Progenitor cell of endocrine pancreas (in vitro differentiated cells): ENCODE measurements around the gene TXNRD1. TPM values are rescaled to one million over a fixed set of nuclear protein-coding genes. Genes with fewer than 3 reads are reported as not detected.

ENCODE experiments used
- DNase-seq: peaks from one replicate; pipeline ENCODE4 v3.0.0; 2021; ENCODE audit warnings: low spot score; ENCODE audit not compliant: unreplicated experiment
- H3K27ac Mint-ChIP-seq: 2 replicates; pipeline ENCODE4 v1.8.0; 2021; ENCODE audit warnings: mild to moderate bottlenecking, moderate library complexity, mixed read lengths
- H3K27me3 Mint-ChIP-seq: 2 replicates; pipeline ENCODE4 v1.8.0; 2021; ENCODE audit warnings: mixed read lengths
- H3K36me3 Mint-ChIP-seq: 2 replicates; pipeline ENCODE4 v1.8.0; 2022; ENCODE audit warnings: mixed read lengths; ENCODE audit not compliant: insufficient read depth
- H3K4me1 Mint-ChIP-seq: 2 replicates; pipeline ENCODE4 v1.8.0; 2021; ENCODE audit warnings: low read depth, mixed read lengths
- H3K4me3 Mint-ChIP-seq: 2 replicates; pipeline ENCODE4 v1.8.0; 2021; ENCODE audit warnings: low read depth, mild to moderate bottlenecking, moderate library complexity, mixed read lengths
- H3K9me3 Mint-ChIP-seq: 2 replicates; pipeline ENCODE4 v1.8.0; 2021; ENCODE audit warnings: low read depth, mixed read lengths
- CTCF ChIP-seq: fragments of 200-600 bp; sonication (generic); IDR thresholded peaks from one replicate; pipeline ENCODE4 v1.5.0; 2021; ENCODE audit warnings: antibody characterized with exemption, mild to moderate bottlenecking; ENCODE audit not compliant: unreplicated experiment
- total RNA-seq: library from RNA; stranded (reverse); gene quantifications from 2 replicates; pipeline ENCODE4 v1.2.1, GENCODE V29; 2021

Gene TXNRD1
- total RNA-seq, 1 donor from 2014 or later = 116 TPM

- peaks cover 3% of the 10 kb centered on the region for H3K9me3 Mint-ChIP-seq
- no peak overlapping the region for H3K4me3 Mint-ChIP-seq
- no peaks in the 10 kb centered on the region for H3K27me3 Mint-ChIP-seq
- H3K36me3 Mint-ChIP-seq = no peaks in the 10 kb centered on the region
- no peak for DNase-seq
- H3K4me1 Mint-ChIP-seq = no peaks in the 10 kb centered on the region
- no peak overlapping the region for H3K27ac Mint-ChIP-seq
- TF ChIP-seq CTCF = no peak
These were observed 57.4 kb downstream of the TXNRD1 start for GRCh38 chr12:104272938-104273337.

DNA sequence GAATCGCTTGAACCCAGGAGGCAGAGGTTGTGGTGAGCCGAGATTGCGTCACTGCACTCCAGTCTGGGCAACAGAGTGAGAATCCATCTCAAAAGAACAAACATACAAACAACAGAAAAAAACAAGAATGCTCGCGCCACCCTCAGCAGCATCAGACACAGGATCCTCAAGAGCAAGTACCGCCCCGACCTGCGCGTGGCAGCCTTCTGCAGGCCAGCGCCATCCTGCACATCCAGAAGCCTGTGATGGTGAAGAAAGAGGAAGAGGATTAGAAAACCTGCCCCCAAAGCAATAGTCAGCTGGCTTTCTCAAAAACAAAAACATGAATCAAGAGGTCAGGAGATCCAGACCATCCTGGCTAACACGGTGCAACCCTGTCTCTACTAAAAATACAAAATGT lies 57.9 kb downstream of the TXNRD1 start:
- no peak overlapping the region for H3K27ac Mint-ChIP-seq
- no peak for DNase-seq

DNA sequence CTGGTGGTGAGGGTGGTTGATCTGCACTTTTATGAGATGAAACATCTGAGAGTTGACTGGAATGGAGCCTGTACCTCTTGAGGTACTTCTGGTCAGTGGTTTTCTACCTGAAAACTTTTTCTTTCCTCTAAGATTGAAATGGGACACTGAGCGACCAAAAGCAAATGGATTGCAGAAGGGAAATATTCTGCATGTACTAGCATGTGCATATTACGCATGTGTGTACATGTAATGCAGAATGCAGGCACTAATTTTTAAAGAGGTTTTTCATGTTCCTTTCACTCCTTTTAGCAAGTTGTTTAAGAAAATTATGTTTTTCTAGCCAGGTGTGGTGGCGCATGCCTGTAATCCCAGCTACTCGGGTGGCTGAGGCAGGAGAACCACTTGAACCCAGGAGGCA lies 59.2 kb downstream of the TXNRD1 start:
- DNase-seq = no peak
- H3K27ac Mint-ChIP-seq = no peak overlapping the region
- no peaks in the 10 kb centered on the region for H3K36me3 Mint-ChIP-seq
- H3K9me3 Mint-ChIP-seq = peaks cover 2% of the 10 kb centered on the region
- TF ChIP-seq CTCF = no peak
- H3K27me3 Mint-ChIP-seq = no peaks in the 10 kb centered on the region
- no peak overlapping the region for H3K4me3 Mint-ChIP-seq
- no peaks in the 10 kb centered on the region for H3K4me1 Mint-ChIP-seq

More for the DNA sequence above, 57.9 kb downstream of the TXNRD1 start:
- Mint-ChIP-seq H3K36me3 (no peaks in the 10 kb centered on the region), H3K4me1 (no peaks in the 10 kb centered on the region), H3K27me3 (no peaks in the 10 kb centered on the region), H3K9me3 (peaks cover 3% of the 10 kb centered on the region), H3K4me3 (no peak overlapping the region)
- TF ChIP-seq CTCF = no peak

DNA sequence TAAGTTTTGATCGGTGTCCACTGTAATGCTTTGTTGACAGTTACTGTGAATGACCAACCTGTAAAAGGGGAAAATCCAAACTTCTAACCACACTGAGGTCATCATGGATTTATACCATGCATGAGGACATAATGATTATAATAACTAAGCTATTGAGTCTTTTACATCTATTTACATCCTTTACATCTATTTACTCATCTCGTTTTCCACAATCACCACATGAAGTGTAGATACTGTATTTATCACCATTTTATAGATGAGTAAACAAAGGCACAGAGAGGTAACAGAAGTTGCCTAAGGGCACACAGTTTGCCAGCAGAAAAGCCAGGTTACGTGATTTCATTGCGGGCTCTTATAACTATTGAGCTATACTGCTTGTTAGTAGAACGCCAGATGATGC lies 60.1 kb downstream of the TXNRD1 start:
- Mint-ChIP-seq H3K27ac (no peak overlapping the region), H3K27me3 (no peaks in the 10 kb centered on the region), H3K4me3 (no peak overlapping the region), H3K9me3 (no peaks in the 10 kb centered on the region), H3K36me3 (no peaks in the 10 kb centered on the region), H3K4me1 (no peaks in the 10 kb centered on the region)
- TF ChIP-seq CTCF = no peak
- no peak for DNase-seq

- H3K4me3 Mint-ChIP-seq = no peak overlapping the region
- H3K27me3 Mint-ChIP-seq = no peaks in the 10 kb centered on the region
- no peak for DNase-seq
- no peaks in the 10 kb centered on the region for H3K36me3 Mint-ChIP-seq
- no peaks in the 10 kb centered on the region for H3K9me3 Mint-ChIP-seq
- no peak overlapping the region for H3K27ac Mint-ChIP-seq
- TF ChIP-seq CTCF = no peak
- H3K4me1 Mint-ChIP-seq = no peaks in the 10 kb centered on the region
These were observed 60.9 kb downstream of the TXNRD1 start for GRCh38 chr12:104276273-104277131.
